Fibroblast of lung (primary cell): ENCODE measurements around the gene DRG1.
"Not testable (repeated sequence)": the region's sequence is repeated elsewhere in the genome, so short reads cannot be mapped to it uniquely, and the experiment has no call there.

ENCODE experiments used
- EZH2 ChIP-seq: IDR thresholded peaks from 2 replicates; pipeline ENCODE4 v1.5.1; 2012; ENCODE audit warnings: low read length, control low read depth, mild to moderate bottlenecking; ENCODE audit errors: missing control alignments
- TF ChIP-seq, protein P1 (sequence below), 2 donors: IDR thresholded peaks in 1 of 2; conservative IDR thresholded peaks in 1 of 2; 1 replicate in 1 of 2; 2 replicates in 1 of 2; pipeline ENCODE4 v1.5.1; 2011 to 2012; ENCODE audit warnings: low read length in 2 of 2, control low read depth in 1 of 2, inconsistent platforms in 1 of 2, low read depth in 1 of 2, mild to moderate bottlenecking in 1 of 2

- TF ChIP-seq, protein P1, sequence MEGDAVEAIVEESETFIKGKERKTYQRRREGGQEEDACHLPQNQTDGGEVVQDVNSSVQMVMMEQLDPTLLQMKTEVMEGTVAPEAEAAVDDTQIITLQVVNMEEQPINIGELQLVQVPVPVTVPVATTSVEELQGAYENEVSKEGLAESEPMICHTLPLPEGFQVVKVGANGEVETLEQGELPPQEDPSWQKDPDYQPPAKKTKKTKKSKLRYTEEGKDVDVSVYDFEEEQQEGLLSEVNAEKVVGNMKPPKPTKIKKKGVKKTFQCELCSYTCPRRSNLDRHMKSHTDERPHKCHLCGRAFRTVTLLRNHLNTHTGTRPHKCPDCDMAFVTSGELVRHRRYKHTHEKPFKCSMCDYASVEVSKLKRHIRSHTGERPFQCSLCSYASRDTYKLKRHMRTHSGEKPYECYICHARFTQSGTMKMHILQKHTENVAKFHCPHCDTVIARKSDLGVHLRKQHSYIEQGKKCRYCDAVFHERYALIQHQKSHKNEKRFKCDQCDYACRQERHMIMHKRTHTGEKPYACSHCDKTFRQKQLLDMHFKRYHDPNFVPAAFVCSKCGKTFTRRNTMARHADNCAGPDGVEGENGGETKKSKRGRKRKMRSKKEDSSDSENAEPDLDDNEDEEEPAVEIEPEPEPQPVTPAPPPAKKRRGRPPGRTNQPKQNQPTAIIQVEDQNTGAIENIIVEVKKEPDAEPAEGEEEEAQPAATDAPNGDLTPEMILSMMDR (conservative IDR thresholded peaks at IDR 0.05 in 1 of 2, IDR thresholded peaks at IDR 0.05 in 1 of 2; ENCODE audit: low read depth in 1 of 2, low read length in 2 of 2): not testable (repeated sequence)
- TF ChIP-seq EZH2: not testable (repeated sequence)
Measured at GRCh38 chr22:31402350-31402749, 2.9 kb downstream of the DRG1 start.
